ENCODE results near the gene SLFN12L. TPM values are rescaled to one million over a fixed set of nuclear protein-coding genes. Genes with fewer than 3 reads are reported as not detected.

The SLFN12L gene
- total and polyA plus RNA-seq, 10 of the 15 experiments (the other 5 are each of a cell fraction or from before 2014, with no cell fraction given) = 1.0 to 21.3 (median 9.4) TPM

- H2AFZ ChIP-seq (ENCODE audit: control insufficient read depth, low read depth, low read length) = no peak overlapping the region
- no peak overlapping the region for H3K4me2 ChIP-seq (ENCODE audit: control insufficient read depth, insufficient read depth)
- H3K27ac ChIP-seq (ENCODE audit: control insufficient read depth, insufficient read depth) = no peak overlapping the region
- FAIRE-seq (no peak), ATAC-seq (no peak), DNase-seq (ENCODE audit: low read depth, low spot score) (no peak)
- SMC1A ChIA-PET (ENCODE audit: uncharacterized antibody, unreplicated experiment) = interaction anchor here (0.9 to 1.0 kb wide), 4 partner anchors 10 to 85 kb away, joined by 3 to 5 read pairs (median 4); no protein-coding TSS in a partner anchor
- H3K4me1 ChIP-seq (ENCODE audit: control insufficient read depth, insufficient read depth, low read length) = no peaks in the 10 kb centered on the region
- no peaks in the 10 kb centered on the region; the same call in 2 of the 3 replicates for H3K9me3 ChIP-seq (replicated peaks; ENCODE audit: control insufficient read depth, insufficient read depth, low read length)
- no peak overlapping the region for H3K9ac ChIP-seq (ENCODE audit: control insufficient read depth, insufficient read depth, low read length)
- WGBS (ENCODE audit: insufficient coverage, insufficient replicate concordance, low lambda C conversion rate, missing lambda C conversion rate) = 100% methylated on average over 2 of the region's 2 CpGs
- CTCF ChIA-PET = interaction anchor here (1.0 to 1.1 kb wide), 2 partner anchors 14 to 206 kb away, joined by 3 read pairs; no protein-coding TSS in a partner anchor
- peaks cover 0 to 9% of the 10 kb centered on the region in 2 experiments; a peak in 3 of 4 replicates for H3K36me3 ChIP-seq (ENCODE audit: control insufficient read depth in 2 of 2, insufficient read depth in 2 of 2, low read length in 1 of 2)
- H3K27me3 ChIP-seq (replicated peaks in 1 of 2; ENCODE audit: control insufficient read depth in 2 of 2, insufficient read depth in 2 of 2, low read length in 1 of 2) = no peaks in the 10 kb centered on the region
- in situ Hi-C loops (cut with MboI) = no loop called here
- intact Hi-C loops (cut with micrococcal nuclease; ENCODE audit: unreplicated experiment) = no loop called here
- H4K20me1 ChIP-seq (ENCODE audit: control insufficient read depth, insufficient read depth) = no peaks in the 10 kb centered on the region; the same call in 1 of the 2 replicates
- H3K79me2 ChIP-seq (ENCODE audit: control insufficient read depth, insufficient read depth, low read length) = peaks cover 14% of the 10 kb centered on the region
- POLR2A ChIA-PET = interaction anchor here (0.5 kb wide), 1 partner anchor 48 kb away, joined by 3 read pairs; no protein-coding TSS in a partner anchor
- H3K4me3 ChIP-seq = no peak overlapping the region
- RAD21 ChIA-PET (ENCODE audit: unreplicated experiment) = no interaction called here
- TF ChIP-seq ZBTB40 (IDR thresholded peaks at IDR 0.05; ENCODE audit: borderline replicate concordance) = no peak
- TF ChIP-seq SKIL (IDR thresholded peaks at IDR 0.05; ENCODE audit: low read depth, poor library complexity, severe bottlenecking) = no peak
- TF ChIP-seq CEBPB (IDR thresholded peaks at IDR 0.05; ENCODE audit: borderline replicate concordance in 1 of 2, low read depth in 2 of 2, low read length in 2 of 2) = no peak
- no peak for TF ChIP-seq RAD21 (IDR thresholded peaks at IDR 0.05; ENCODE audit: insufficient read depth, low read depth, low read length)
- TF ChIP-seq TCF7 (IDR thresholded peaks at IDR 0.05; ENCODE audit: borderline replicate concordance) = no peak
- TF ChIP-seq BACH1 (IDR thresholded peaks at IDR 0.05; ENCODE audit: borderline replicate concordance) = no peak
- no peak for TF ChIP-seq ZBTB11 (CRISPR knock-in tag; IDR thresholded peaks at IDR 0.05)
- no peak for TF ChIP-seq TARDBP (IDR thresholded peaks at IDR 0.05; ENCODE audit: borderline replicate concordance)
- no peak for TF ChIP-seq SIX5 (IDR thresholded peaks at IDR 0.05; ENCODE audit: low read depth, low read length, severe bottlenecking)
- no peak for TF ChIP-seq MXI1 (IDR thresholded peaks at IDR 0.05; ENCODE audit: low read depth, low read length)
- TF ChIP-seq SP1 (IDR thresholded peaks at IDR 0.05; ENCODE audit: low read depth, low read length) = no peak
- TF ChIP-seq KLF5 (IDR thresholded peaks at IDR 0.05; ENCODE audit: partially characterized antibody) = no peak
- TF ChIP-seq EED (IDR thresholded peaks at IDR 0.05; ENCODE audit: low read depth) = no peak
- BruUV-seq (replicated peaks) = no TSS peak
These were observed 22.9 kb downstream of the SLFN12L start for GRCh38 chr17:35514564-35514963.

Data from GM12878 (cell line).